GM18511 (cell line): ENCODE data around the gene SND1.

Experiments used
- ATAC-seq: cut with Tn5 transposase; IDR thresholded peaks from one replicate; pipeline ENCODE4 v1.9.1; 2021; ENCODE audit warnings: mild to moderate bottlenecking, moderate library complexity; ENCODE audit not compliant: unreplicated experiment

Gene SND1

GRCh38 chr7:127718340-127718679 is 66.3 kb downstream of the SND1 start:
- ATAC-seq: no peak

GRCh38 chr7:127726476-127726875 is 74.5 kb downstream of the SND1 start:
- ATAC-seq: no peak

- no peak for ATAC-seq
Measured at GRCh38 chr7:127730658-127731276, 78.8 kb downstream of the SND1 start.

GRCh38 chr7:127731431-127732080 is 79.6 kb downstream of the SND1 start:
- ATAC-seq: no peak

- no peak for ATAC-seq
Measured at GRCh38 chr7:127732306-127732705, 80.3 kb downstream of the SND1 start.

GRCh38 chr7:127733986-127734385 is 82.0 kb downstream of the SND1 start:
- no peak for ATAC-seq

- no peak for ATAC-seq
Measured at GRCh38 chr7:127736511-127736910, 84.5 kb downstream of the SND1 start.

GRCh38 chr7:127738859-127739258 is 86.9 kb downstream of the SND1 start:
- ATAC-seq: no peak

- ATAC-seq: no peak
Measured at GRCh38 chr7:127741764-127742375, 89.9 kb downstream of the SND1 start.

GRCh38 chr7:127745445-127745844 is 93.5 kb downstream of the SND1 start:
- no peak for ATAC-seq

- ATAC-seq: no peak
Measured at GRCh38 chr7:127751062-127751461, 99.1 kb downstream of the SND1 start.

GRCh38 chr7:127751490-127752448 is 99.8 kb downstream of the SND1 start:
- no peak for ATAC-seq

GRCh38 chr7:127752829-127753228 is 100.8 kb downstream of the SND1 start:
- ATAC-seq: no peak

- no peak for ATAC-seq
Measured at GRCh38 chr7:127754457-127754856, 102.5 kb downstream of the SND1 start.

- no peak for ATAC-seq
Measured at GRCh38 chr7:127755521-127755920, 103.5 kb downstream of the SND1 start.

GRCh38 chr7:127755965-127756364 is 104.0 kb downstream of the SND1 start:
- no peak for ATAC-seq

GRCh38 chr7:127758105-127758504 is 106.1 kb downstream of the SND1 start:
- ATAC-seq: no peak

GRCh38 chr7:127758845-127759244 is 106.9 kb downstream of the SND1 start:
- no peak for ATAC-seq

GRCh38 chr7:127759945-127760421 is 108.0 kb downstream of the SND1 start:
- no peak for ATAC-seq

- no peak for ATAC-seq
Measured at GRCh38 chr7:127760436-127761031, 108.5 kb downstream of the SND1 start.

- ATAC-seq: no peak
Measured at GRCh38 chr7:127761196-127761595, 109.2 kb downstream of the SND1 start.
